ENCODE measurements around the gene AKAP13. TPM values are rescaled to one million over a fixed set of nuclear protein-coding genes. Genes with fewer than 3 reads are reported as not detected.
"Not testable (repeated sequence)": the region's sequence is repeated elsewhere in the genome, so short reads cannot be mapped to it uniquely, and the experiment has no call there.

Gene AKAP13
- total RNA-seq, 2 experiments from 2014 or later: 104 to 106 TPM

GRCh38 chr15:85779249-85779648 is 398.8 kb downstream of the AKAP13 start:
- CTCF ChIA-PET: no interaction called here
- POLR2A ChIA-PET: no interaction called here

GRCh38 chr15:85780225-85780985 is 400.0 kb downstream of the AKAP13 start:
- POLR2A ChIA-PET: no interaction called here
- CTCF ChIA-PET: interaction anchor here (0.6 kb wide), 1 partner anchor 26 kb away, joined by 3 read pairs; no protein-coding TSS in a partner anchor

DNA sequence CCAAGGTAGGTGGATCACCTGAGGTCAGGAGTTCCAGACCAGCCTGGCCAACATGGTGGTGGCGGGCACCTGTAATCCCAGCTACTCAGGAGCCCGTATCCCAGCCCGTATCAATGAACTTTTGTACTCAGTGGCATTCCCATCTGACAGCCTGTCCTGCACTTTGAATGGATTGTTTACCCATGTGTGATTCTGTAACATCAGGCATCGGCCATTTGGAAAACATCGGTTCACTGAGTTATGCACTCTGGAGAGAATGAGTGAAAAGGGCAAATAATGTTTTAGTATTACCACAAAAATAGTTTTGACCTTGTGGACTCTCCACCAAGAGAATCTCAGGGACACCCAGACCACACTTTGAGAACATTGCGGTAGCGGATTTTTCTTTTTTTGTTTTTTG is 400.7 kb downstream of the AKAP13 start:
- CTCF ChIA-PET: no interaction called here

GRCh38 chr15:85782064-85782463 is 401.7 kb downstream of the AKAP13 start:
- POLR2A ChIA-PET: no interaction called here
- CTCF ChIA-PET: no interaction called here

More for the DNA sequence above, 400.7 kb downstream of the AKAP13 start:
- POLR2A ChIA-PET: no interaction called here

DNA sequence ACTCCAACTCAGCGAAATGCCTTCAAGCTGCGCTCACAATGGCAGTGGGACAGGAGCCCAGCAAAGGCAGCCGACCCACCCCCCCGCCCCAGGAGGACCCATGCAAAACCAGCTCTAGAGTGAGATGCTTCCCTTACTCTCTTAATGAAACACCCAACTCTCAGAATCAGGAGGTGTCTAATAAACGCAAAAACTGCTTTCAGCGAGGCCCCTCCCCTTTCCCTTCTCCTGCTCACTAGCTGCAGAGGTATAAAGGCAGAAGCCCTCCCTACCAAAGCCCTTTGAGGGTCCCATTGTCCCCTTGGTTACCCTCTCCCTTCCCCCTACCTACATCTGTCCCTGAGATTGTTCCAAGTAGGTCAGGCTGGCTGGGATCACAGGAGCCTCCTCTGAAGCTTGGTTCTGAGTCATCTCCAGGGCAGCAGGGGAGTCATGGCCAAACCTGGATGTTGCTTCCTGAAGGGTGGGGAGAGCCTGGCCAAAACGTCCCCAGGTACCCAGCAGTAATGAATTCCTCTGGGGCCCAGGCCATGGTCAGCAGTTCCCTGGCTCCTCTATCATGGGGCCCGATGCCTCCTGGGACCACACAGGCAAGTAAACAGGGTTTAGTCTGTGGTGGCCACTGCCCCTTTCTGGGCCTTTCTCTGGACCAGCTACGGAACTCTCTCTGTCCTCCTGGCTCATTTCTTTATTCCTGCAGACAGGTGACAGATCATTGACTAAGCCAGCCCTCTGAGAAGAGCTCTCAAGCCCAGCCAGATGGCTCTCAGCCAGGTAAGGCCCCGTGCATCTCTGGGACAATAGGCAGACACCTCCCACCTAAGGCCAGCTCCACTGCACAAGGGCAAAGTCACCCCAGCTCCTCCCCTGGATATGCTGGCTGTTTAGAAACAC is 405.7 kb downstream of the AKAP13 start:
- ChIA-PET CTCF (interaction anchor here (1.5 kb wide), 1 partner anchor 56 kb away, joined by 3 read pairs; no protein-coding TSS in a partner anchor), POLR2A (interaction anchor here (0.9 kb wide), 1 partner anchor 8 kb away, joined by 3 read pairs; the partner anchor contains the start of gene KLHL25)

- CTCF ChIA-PET: interaction anchor here (1.5 kb wide), 1 partner anchor 57 kb away, joined by 3 read pairs; no protein-coding TSS in a partner anchor
- POLR2A ChIA-PET: no interaction called here
Observed at GRCh38 chr15:85786781-85787114, 406.3 kb downstream of the AKAP13 start.

GRCh38 chr15:85788771-85789495 is 408.5 kb downstream of the AKAP13 start:
- ChIA-PET CTCF (no interaction called here), POLR2A (no interaction called here)

GRCh38 chr15:85789496-85789875 is 409.1 kb downstream of the AKAP13 start:
- CTCF ChIA-PET: no interaction called here

DNA sequence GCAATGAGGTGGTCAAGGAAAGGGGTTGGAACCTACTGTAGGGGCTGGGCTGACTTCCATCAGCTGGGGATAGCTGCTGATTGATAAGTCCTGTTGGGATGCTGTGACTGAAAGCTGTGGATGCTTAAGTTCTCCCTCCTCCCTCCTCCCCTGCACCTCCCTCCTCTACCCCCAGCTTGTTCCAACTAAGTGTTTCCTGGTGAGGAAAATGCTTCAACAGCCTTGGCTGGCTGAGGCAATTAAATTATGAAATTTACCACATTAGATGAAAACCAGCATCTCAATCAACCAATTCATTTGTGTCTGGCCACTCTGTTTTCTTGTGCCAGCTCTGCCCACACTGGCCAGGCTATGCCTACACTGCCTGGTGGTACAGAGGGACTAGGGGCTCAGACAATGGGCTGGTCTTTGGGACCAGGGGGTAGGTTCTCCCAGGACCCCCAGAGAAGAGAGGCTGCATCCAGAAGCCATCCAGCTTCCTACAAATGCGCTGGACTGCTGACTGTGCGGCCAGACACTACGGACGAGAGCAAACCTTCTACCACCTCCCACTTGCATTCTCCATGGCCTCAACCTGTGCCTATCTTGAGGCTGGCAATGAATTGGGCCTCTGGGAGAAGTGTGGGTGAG is 411.8 kb downstream of the AKAP13 start:
- POLR2A ChIA-PET: no interaction called here

More at GRCh38 chr15:85789496-85789875, 409.1 kb downstream of the AKAP13 start:
- POLR2A ChIA-PET: no interaction called here

DNA sequence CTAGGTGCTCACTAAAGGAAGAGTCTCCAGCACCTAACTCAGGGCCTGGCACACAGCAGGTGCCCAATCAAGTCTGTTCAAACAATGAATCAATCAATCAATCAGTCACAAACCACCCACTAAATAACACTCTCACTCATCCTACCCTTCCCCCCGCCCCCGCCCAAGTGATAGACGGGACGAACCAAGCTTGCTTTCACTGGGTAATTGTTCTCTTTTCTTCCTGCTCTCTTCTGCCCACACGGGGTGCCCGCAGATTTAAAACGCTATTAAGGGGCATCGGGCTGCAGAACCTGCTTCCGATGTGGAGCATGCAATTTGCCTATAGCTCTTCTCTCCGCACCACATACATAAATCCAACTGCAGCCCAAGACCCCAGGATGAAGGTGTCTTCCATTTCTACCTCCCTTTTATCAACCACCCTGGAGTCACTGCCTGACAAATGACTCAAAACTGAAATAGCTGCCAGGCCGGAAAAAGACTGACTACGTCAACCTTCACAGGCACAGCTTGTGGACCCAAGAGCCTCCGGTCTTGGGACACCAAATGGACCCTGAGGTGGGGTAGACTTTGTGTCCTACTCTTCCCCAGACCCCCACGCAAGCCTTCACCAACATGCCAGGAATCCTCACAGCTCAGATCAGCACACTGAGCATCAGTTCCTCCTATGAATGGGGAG is 412.6 kb downstream of the AKAP13 start:
- ChIA-PET CTCF (interaction anchor here (1.1 kb wide), 1 partner anchor 48 kb away, joined by 3 read pairs; no protein-coding TSS in a partner anchor), POLR2A (no interaction called here)

More for the DNA sequence above, 411.8 kb downstream of the AKAP13 start:
- CTCF ChIA-PET: interaction anchor here (0.9 kb wide), 1 partner anchor 48 kb away, joined by 3 read pairs; no protein-coding TSS in a partner anchor

GRCh38 chr15:85793641-85794597 is 413.5 kb downstream of the AKAP13 start:
- ChIA-PET CTCF (interaction anchor here (1.1 kb wide), 1 partner anchor 47 kb away, joined by 3 read pairs; no protein-coding TSS in a partner anchor), POLR2A (interaction anchor here (0.8 to 1.2 kb wide), 3 partner anchors 8 to 104 kb away, joined by 3 to 8 read pairs (median 4); no protein-coding TSS in a partner anchor)

GRCh38 chr15:85794598-85795336 is 414.4 kb downstream of the AKAP13 start, which contains the start of gene KLHL25:
Gene KLHL25 (minus strand): TSS chr15:85794925. CDS start chr15:85769810, 25,115 bp downstream.
- POLR2A ChIA-PET: interaction anchor here (0.8 to 1.2 kb wide), 3 partner anchors 9 to 104 kb away, joined by 3 to 8 read pairs (median 4); no protein-coding TSS in a partner anchor

DNA sequence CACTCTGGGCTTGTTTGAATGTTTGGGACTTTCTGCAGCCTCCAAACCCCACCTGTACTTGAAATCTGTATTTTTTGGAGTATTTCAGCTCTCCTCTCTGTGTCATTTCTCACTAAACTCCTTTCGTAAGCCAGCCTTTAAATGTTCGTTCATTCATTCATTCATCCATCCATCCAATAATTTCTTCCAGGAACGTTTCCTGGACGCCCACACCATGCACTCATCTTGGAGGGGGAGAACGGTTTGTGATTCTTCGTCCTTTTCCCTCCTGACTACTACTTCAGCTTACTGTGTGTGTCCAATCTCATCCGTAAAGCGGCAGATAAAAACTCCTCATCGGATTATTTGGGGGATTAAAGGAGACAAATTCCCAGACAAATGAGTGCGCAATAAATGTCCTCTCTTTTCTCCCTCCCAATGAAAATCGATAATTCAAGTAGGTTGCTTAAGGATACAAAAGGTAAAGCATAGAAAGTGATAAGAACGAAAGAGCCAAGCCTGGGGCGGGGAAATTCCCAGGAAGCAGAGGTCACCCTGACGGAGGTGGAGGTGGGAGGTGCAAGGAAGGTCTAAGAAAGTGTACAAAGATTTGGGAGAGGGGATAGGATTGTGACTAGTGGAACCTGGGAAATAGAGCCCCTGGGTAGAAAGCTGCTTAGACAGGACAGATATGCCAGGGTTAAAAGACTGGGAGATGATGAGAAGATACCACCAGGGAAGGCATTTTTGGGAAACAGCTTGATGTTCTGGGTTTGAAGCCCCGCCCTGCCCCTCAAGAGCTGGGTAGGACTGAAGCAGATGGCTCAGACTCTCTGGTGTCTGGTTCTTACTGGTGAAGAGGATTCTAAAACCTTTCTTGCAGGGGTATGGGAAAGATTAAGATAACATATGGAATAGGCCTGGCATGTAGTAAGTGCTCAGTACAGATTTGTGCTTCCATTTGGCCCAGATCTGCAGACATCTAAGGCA is 415.2 kb downstream of the AKAP13 start:
- ChIA-PET POLR2A (no interaction called here), CTCF (no interaction called here)

More at GRCh38 chr15:85794598-85795336, 414.4 kb downstream of the AKAP13 start, which contains the start of gene KLHL25:
- CTCF ChIA-PET: no interaction called here

DNA sequence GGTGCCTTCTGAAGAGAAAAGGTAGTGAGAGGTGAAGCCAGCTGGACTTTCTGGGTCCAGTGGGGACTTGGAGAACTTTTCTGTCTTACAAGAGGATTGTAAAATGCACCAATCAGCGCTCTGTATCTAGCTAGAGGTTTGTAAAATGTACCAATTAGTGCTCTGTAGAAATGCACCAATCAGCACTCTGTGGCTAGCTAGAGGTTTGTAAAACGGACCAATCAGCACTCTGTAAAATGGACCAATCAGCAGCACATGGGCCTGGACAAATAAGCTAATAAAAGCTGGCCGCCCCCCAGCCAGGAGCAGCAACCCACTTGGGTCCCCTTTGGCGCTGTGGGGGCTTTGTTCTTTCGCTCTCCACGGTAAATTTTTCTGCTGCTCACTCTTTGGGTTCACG is 416.0 kb downstream of the AKAP13 start:
- POLR2A ChIA-PET, CTCF ChIA-PET: not testable (repeated sequence)

Data from activated CD8-positive, alpha-beta memory T cell treated with anti-CD3 and anti-CD28 coated beads for 36 hours (primary cell).